Right lobe of liver (tissue), 4 donors: ENCODE measurements around the gene NTM.

Experiments used
- POLR2A ChIP-seq: fragments of 450-650 bp; IDR thresholded peaks from one replicate; pipeline ENCODE4 v1.6.1; 2017; ENCODE audit warnings: antibody characterized with exemption, mild to moderate bottlenecking
- TF ChIP-seq, protein P1 (sequence below), 4 donors: fragments of 200-600 bp in 3 of 4; fragments of 450-650 bp in 1 of 4; IDR thresholded peaks; one replicate each; pipeline versions ENCODE4 v1.5.1 to v1.8.0; 2016 to 2022; ENCODE audit warnings: antibody characterized with exemption in 4 of 4, mild to moderate bottlenecking in 2 of 4
- donor health status: DM: no; HTN: no; CAD: no.
- donor health status: DM: no; HTN: no; CAD: no.
- donor health status: DM: no; HTN: yes; CAD: no.

DNA sequence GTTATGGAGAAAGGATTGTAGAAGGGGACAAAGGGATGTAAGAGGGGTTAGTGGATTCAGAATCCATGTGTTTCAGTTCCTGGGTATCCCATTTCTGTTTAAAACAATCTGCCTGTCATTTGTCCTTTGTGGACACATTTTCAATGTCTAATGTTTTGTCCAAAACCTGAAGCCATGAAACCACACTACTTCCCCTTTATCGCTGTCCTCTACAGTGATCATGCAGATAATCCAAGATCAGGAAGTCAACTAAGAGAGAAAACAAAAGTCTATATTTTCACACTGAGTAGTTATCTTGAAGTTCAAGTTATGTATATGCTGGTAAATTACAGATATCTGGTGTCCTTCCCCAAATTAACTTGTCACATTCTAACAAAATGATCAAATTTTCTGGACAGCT lies 457.0 kb downstream of the NTM start:
- TF ChIP-seq, protein P1, sequence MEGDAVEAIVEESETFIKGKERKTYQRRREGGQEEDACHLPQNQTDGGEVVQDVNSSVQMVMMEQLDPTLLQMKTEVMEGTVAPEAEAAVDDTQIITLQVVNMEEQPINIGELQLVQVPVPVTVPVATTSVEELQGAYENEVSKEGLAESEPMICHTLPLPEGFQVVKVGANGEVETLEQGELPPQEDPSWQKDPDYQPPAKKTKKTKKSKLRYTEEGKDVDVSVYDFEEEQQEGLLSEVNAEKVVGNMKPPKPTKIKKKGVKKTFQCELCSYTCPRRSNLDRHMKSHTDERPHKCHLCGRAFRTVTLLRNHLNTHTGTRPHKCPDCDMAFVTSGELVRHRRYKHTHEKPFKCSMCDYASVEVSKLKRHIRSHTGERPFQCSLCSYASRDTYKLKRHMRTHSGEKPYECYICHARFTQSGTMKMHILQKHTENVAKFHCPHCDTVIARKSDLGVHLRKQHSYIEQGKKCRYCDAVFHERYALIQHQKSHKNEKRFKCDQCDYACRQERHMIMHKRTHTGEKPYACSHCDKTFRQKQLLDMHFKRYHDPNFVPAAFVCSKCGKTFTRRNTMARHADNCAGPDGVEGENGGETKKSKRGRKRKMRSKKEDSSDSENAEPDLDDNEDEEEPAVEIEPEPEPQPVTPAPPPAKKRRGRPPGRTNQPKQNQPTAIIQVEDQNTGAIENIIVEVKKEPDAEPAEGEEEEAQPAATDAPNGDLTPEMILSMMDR (IDR thresholded peaks at IDR 0.05), result no peak
- TF ChIP-seq POLR2A, result no peak
